NCI-H748 (cell line): Measurements from ENCODE around the gene KHDC4.
A peak's percentile ranks its signal among the peaks of the same experiment; 100 is the strongest.

Experiments used
- DNase-seq: peaks from one replicate; lab custom pipeline; 2025; ENCODE audit not compliant: unreplicated experiment; lab: John Stamatoyannopoulos, UW

The KHDC4 gene

DNA sequence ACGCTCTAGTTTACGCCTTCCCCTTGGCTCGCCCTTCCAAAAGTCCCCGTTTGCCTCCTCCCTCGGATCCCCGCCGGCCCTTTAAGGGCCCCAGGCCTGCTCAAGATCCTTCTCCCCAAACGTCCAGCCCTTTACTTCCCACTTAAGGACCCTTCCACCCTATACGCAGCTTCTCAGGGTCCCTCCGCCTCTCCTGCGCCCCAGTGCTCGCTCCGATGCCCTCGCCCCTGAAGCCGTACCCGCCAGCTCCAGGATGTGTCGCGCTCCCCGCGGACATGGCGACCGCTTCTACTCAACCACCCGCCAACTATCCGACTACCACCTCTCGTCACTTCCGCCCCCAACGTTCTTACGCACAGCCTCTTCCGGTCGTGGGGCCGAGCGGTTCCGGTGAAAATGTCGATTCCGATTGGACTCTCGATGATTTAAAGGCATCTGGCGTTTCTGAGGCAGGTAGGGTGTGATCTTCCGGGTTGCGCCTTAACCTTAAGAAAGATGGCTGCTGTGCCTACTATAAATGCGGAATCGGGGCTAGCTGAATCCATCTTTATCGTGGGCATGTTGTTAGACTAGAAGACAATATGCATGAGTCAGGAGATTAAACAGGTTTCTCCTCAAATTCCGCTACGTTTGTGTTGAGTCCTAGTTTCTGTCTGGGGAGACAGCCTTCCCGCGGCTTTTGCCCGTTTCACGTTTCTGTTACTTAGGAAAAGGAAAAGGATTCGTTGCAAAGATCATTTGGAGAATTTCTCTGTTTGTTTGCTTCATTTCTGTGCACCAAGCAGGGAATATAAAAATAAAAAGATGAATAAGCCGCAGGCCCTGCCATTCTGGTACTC lies at the start of gene KHDC4:
Gene KHDC4, minus strand, starts transcription at position 317 of the 839 bp plus-strand sequence. Its CDS starts 40 bp downstream, at position 277.
- DNase-seq: peak; percentile 99

GRCh38 chr1:155983191-155984024 lies 49.2 kb upstream of the KHDC4 start:
- DNase-seq: peak; percentile 11

DNA sequence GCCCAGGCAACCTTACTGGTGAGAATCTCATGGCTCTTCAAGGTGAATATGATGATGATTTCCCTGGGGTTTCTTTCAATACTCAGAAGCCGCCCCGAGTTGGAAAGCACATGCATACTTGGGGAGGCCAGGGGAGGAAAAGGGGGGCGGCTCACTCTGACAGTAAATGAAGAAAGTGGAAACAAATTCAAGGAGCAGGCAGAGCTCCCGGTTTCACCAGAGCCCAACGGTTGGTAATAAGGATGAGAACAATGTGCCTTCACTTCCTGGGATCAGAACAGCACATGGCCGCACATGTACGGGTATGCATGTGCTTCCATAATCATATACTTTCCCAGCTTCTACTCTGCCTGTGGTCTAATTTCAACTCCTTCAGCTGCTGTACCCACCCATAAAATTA lies 47.9 kb upstream of the KHDC4 start:
- DNase-seq: no peak

- DNase-seq: no peak
Measured at GRCh38 chr1:155981266-155982088, 47.3 kb upstream of the KHDC4 start.

DNA sequence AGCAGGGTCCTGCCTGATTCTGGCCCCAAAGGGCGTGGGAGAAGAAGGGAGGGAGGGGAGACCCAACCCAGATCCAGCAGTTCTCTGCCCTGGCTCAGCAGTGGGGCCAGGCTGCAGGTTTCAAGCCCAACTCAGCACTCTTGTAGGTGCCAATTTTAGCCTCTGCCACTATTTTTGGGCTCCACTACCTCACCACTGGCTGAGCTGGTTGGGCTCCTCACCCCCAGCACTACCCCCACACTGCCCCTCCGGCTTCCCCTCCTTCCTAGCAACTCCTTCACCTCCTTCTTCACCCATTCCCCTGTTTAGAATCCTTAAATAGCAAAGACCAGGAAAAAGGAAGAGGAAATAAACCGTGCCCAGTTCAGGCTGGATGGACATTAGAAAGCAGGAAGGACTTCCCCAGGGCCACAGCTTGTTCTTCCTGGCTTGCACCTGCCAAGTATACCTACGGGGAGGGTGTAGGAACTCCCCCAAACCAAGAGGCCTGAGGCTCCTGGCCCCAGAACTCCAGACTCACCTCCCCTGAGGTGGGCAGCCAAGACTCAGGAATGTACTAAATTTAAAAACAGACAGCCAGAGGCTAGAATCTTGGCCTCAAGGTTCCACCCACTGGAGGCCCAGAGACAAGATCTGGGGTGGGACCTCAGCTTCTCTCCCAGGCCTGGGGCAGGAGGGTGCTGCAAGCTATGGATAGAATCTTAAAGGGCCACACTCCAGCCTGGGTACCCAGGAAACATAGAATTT lies 45.6 kb upstream of the KHDC4 start:
- no peak for DNase-seq

GRCh38 chr1:155978973-155979429 lies 44.8 kb upstream of the KHDC4 start:
- no peak for DNase-seq

DNA sequence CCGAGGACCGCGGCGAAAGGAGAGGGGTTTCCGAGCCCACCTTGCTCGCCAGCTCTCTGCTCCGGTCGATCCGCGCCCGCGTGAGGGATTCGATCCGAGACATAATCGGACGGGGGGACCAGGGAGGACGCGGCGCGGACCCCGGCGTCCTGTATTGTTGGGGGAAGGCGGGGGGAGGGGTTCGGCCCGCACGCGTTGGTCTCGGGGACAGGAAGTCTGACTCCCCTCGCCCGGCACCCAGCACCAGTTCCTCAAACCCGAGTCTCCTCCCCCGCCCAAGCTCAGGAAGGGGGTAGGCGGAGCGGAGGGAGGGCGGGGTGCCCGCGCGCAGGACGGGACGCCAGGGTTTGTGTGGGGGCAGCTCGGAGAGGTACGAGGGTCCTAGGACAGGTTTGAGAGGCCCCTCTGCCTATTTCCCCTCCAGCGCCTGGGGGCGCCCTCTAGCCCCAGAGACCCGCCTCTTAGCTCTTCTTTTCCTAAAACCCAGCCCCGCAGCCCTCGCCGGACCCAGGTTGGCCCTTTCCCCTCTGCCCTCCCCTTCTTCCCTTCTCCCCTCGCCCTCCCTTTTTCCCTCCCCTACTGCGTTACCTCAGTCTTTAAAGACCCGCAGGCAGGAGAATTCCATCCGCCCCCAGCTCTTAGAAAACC lies 44.2 kb upstream of the KHDC4 start, which contains the start of gene ARHGEF2:
Gene ARHGEF2, minus strand, starts transcription at position 223 of the 648 bp plus-strand sequence. Its CDS starts 120 bp downstream, at position 103.
- peak; percentile 67 for DNase-seq

- DNase-seq: peak; percentile 48
Measured at GRCh38 chr1:155977690-155978324, 43.6 kb upstream of the KHDC4 start.

- DNase-seq: peak; percentile 41
Measured at GRCh38 chr1:155976913-155977689, 42.9 kb upstream of the KHDC4 start.

GRCh38 chr1:155976062-155976912 lies 42.1 kb upstream of the KHDC4 start:
- peak; percentile 74 for DNase-seq

GRCh38 chr1:155975375-155976061 lies 41.3 kb upstream of the KHDC4 start:
- DNase-seq: no peak

- DNase-seq: peak; percentile 16
Measured at GRCh38 chr1:155974208-155975115, 40.2 kb upstream of the KHDC4 start.

GRCh38 chr1:155973723-155974122 lies 39.5 kb upstream of the KHDC4 start:
- no peak for DNase-seq

DNA sequence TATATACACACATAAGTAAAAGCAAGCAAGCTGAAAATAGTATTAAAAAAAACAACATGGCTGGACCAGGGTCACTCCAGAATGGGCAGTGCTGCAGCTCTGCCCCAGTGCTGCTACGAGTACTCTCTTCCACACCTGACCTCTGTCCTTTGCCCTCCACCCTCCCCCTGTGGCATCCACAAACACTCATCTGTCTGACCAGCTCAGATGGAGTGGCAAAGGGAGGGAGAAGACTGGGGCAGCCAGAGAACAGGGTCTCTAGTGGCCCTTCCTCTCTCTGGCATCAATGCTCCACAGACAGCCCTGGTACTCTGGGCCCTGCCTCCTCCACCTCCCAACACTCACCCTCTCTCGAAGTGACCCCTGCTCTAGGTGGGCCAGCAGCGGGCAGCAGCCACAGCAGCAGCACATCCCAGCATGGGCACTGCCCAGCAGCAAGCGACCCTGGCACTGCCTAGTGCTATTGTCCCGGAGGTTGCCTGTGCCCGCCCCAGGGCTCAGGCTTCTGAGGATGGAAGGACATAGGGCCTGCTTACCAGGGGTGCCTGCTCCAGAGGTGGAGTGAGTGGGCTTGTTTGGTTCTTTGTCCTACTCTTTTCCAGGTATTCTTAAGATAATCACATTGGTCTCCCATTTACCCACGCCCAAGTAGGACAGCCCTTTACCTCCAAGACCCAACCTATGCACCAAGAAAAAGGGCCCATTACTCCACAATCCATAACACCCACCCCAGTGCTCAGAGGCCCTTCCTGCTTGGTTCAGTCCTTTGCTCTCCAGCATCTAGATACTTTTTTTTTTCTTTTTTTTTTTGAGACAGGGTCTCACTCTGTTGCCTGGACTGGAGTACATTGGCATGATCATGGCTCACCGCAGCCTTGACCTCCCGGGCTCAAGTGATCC lies 37.9 kb upstream of the KHDC4 start:
- DNase-seq: no peak
